Activated naive CD4-positive, alpha-beta T cell treated with anti-CD3 and anti-CD28 coated beads, Interleukin-2, amount 50 U/mL, for 16 hours (primary cell): ENCODE measurements around the gene LPAR2.

Experiments used
- DNase-seq: peaks from one replicate; pipeline ENCODE4 v3.0.0-alpha.2; 2020

Gene LPAR2

GRCh38 chr19:19592690-19593089 is 35.3 kb downstream of the LPAR2 start:
- no peak for DNase-seq

- DNase-seq, result peak; percentile 63
Measured at GRCh38 chr19:19591133-19591825, 36.7 kb downstream of the LPAR2 start.

GRCh38 chr19:19588546-19588945 is 39.5 kb downstream of the LPAR2 start:
- no peak for DNase-seq

- DNase-seq, result no peak
Measured at GRCh38 chr19:19587771-19588170, 40.2 kb downstream of the LPAR2 start.

GRCh38 chr19:19584356-19584755 is 43.7 kb downstream of the LPAR2 start:
- DNase-seq, result no peak

- no peak for DNase-seq
Measured at GRCh38 chr19:19582471-19582870, 45.5 kb downstream of the LPAR2 start.

- no peak for DNase-seq
Measured at GRCh38 chr19:19581391-19581790, 46.6 kb downstream of the LPAR2 start.

- DNase-seq, result no peak
Measured at GRCh38 chr19:19580418-19580817, 47.6 kb downstream of the LPAR2 start.

- no peak for DNase-seq
Measured at GRCh38 chr19:19579533-19580361, 48.3 kb downstream of the LPAR2 start.

GRCh38 chr19:19578252-19578651 is 49.8 kb downstream of the LPAR2 start:
- DNase-seq, result no peak

GRCh38 chr19:19575411-19575810 is 52.6 kb downstream of the LPAR2 start:
- DNase-seq, result no peak
